IPS DF 4.7 (cell line): ENCODE results near the gene P2RX5.

Experiments used
- DNase-seq: peaks from one replicate; pipeline ENCODE4 v3.0.0-alpha.2; 2013; ENCODE audit warnings: low spot score; ENCODE audit errors: extremely low read depth

Gene P2RX5

GRCh38 chr17:3626831-3627768 is 68.9 kb downstream of the P2RX5 start:
- DNase-seq, result no peak
